LNCAP (cell line): Measurements from ENCODE around the gene GADD45A.

Source experiments
- CTCF ChIP-seq: fragments of 450-650 bp; IDR thresholded peaks from 2 replicates; pipeline ENCODE4 v1.5.1; 2017; ENCODE audit warnings: mild to moderate bottlenecking

Gene GADD45A

DNA sequence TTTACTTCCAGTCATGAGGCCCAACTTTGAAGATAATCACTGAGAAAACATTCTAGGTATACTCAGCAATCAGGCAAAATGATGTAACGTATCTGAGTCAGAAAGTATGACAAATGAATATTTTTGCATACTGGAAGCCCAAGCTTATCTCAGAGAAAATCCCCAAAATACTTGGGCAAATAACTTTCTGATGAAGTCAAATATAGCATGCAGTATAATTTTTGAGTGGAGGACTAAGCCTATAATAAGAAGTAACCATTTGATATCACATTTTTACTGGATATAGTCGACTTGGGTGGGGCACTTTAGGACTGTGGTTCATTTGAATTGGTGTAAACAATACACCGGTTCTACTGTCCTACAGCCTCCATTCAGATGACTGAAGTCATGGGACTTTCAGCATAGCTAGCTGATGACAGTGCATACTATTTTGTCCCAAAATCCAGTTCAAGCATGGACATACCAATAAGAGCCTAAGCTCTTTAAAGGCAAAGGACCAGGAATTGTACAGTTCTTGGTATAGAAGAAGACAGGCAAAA, 2.3 kb upstream of the GADD45A start:
- TF ChIP-seq CTCF = no peak

- TF ChIP-seq CTCF = no peak
These were observed 1.7 kb upstream of the GADD45A start for GRCh38 chr1:67683316-67683715.

GRCh38 chr1:67683766-67684525, 1.1 kb upstream of the GADD45A start:
- TF ChIP-seq CTCF = no peak

GRCh38 chr1:67684526-67685066, 405 bp upstream of the GADD45A start:
- no peak for TF ChIP-seq CTCF

- TF ChIP-seq CTCF = no peak
These were observed 711 bp downstream of the GADD45A start for GRCh38 chr1:67685558-67686266.

- no peak for TF ChIP-seq CTCF
These were observed 1.5 kb downstream of the GADD45A start for GRCh38 chr1:67686267-67687197.

DNA sequence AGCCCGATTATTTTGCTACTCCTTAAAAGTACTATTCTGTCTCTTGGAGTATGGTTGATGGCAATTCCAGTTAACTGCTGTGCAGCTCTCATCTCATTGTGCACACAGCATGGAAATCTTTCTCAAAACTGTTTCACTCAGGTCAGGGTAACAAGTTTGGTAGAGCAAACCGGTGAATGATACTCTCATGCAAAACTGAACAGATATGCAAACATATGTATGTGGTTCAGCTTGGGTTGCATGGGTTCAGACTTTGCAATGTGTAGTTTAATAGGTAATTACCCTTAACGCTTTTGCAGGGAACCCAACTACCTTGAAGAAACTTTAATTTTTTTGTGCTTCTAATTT, 2.2 kb downstream of the GADD45A start:
- no peak for TF ChIP-seq CTCF
